Measurements from ENCODE around the gene TEKTIP1. TPM values are rescaled to one million over a fixed set of nuclear protein-coding genes. Genes with fewer than 3 reads are reported as not detected.
A peak's percentile ranks its signal among the peaks of the same experiment; 100 is the strongest.

The TEKTIP1 gene
- total RNA-seq, 1 donor from 2014 or later, result not detected

DNA sequence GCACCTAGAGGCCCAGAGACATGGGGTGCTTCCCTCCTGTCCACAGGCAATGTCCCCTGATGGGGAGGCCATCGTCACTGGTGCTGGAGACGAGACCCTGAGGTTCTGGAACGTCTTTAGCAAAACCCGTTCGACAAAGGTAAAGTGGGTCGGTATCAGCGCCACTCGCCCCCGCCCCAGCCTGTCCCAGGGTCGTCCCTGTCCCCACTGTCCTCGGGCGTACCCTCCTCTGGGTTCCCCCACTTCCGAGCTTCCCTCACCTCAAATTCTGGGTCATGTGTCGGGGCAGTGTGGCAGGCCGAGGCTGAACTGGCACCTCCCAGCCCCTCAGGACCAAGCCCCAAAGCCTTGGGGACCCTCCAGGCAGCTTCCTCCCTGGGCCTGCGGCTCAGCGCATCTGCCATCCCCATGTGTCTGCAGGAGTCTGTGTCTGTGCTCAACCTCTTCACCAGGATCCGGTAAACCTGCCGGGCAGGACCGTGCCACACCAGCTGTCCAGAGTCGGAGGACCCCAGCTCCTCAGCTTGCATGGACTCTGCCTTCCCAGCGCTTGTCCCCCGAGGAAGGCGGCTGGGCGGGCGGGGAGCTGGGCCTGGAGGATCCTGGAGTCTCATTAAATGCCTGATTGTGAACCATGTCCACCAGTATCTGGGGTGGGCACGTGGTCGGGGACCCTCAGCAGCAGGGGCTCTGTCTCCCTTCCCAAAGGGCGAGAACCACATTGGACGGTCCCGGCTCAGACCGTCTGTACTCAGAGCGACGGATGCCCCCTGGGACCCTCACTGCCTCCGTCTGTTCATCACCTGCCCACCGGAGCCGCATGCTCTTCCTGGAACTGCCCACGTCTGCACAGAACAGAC, 4.4 kb upstream of the TEKTIP1 start:
- TF ChIP-seq, protein P1, sequence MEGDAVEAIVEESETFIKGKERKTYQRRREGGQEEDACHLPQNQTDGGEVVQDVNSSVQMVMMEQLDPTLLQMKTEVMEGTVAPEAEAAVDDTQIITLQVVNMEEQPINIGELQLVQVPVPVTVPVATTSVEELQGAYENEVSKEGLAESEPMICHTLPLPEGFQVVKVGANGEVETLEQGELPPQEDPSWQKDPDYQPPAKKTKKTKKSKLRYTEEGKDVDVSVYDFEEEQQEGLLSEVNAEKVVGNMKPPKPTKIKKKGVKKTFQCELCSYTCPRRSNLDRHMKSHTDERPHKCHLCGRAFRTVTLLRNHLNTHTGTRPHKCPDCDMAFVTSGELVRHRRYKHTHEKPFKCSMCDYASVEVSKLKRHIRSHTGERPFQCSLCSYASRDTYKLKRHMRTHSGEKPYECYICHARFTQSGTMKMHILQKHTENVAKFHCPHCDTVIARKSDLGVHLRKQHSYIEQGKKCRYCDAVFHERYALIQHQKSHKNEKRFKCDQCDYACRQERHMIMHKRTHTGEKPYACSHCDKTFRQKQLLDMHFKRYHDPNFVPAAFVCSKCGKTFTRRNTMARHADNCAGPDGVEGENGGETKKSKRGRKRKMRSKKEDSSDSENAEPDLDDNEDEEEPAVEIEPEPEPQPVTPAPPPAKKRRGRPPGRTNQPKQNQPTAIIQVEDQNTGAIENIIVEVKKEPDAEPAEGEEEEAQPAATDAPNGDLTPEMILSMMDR (IDR thresholded peaks at IDR 0.05; ENCODE audit: insufficient read depth, low read length, severe bottlenecking), result no peak
- Histone ChIP-seq H3K27me3 (ENCODE audit: control insufficient read depth, insufficient read depth, low read length) (no peaks in the 10 kb centered on the region), H3K36me3 (ENCODE audit: control insufficient read depth, insufficient read depth, low read length) (peaks cover 25% of the 10 kb centered on the region), H3K4me3 (ENCODE audit: low read depth, low read length) (no peak overlapping the region)
- no peak for FAIRE-seq
- no peak for DNase-seq (ENCODE audit: low read depth)

DNA sequence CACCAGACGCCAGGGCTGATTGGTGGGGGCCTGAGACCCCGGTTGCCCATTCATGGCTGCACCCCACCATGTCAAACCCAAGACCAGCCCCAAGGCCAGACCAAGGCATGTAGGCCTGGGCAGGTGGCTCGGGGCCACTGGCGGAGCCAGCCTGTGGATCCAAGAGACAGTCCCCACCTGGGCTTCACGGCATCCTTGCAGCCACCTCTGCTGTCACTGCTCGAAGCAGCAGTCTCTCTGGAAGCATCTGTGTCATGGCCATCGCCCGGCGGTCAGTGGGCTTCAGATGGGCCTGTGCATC, 3.8 kb upstream of the TEKTIP1 start:
- DNase-seq (ENCODE audit: low read depth) (no peak), FAIRE-seq (no peak)
- Histone ChIP-seq H3K36me3 (ENCODE audit: control insufficient read depth, insufficient read depth, low read length) (peaks cover 25% of the 10 kb centered on the region), H3K27me3 (ENCODE audit: control insufficient read depth, insufficient read depth, low read length) (no peaks in the 10 kb centered on the region), H3K4me3 (ENCODE audit: low read depth, low read length) (no peak overlapping the region)
- TF ChIP-seq, protein P1 (IDR thresholded peaks at IDR 0.05; ENCODE audit: insufficient read depth, low read length, severe bottlenecking), result no peak

DNA sequence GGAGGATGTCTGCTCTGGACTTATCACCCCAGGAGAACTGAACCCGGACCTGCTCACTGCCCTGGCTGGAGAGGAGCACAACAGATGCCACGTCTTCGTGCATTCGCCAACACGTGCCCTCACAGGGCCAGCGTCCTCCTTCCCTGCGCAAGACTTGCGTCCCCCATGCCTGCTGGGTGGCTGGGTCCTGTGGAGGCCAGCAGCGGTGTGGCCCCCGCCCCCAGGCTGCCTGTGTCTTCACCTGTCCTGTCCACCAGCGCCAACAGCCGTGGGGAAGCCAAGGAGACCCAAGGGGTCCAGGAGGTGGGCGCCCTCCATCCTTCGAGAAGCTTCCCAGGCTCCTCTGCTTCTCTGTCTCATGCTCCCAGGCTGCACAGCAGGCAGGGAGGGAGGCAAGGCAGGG, 3.4 kb upstream of the TEKTIP1 start:
- peaks cover 25% of the 10 kb centered on the region for H3K36me3 ChIP-seq (ENCODE audit: control insufficient read depth, insufficient read depth, low read length)
- no peaks in the 10 kb centered on the region for H3K27me3 ChIP-seq (ENCODE audit: control insufficient read depth, insufficient read depth, low read length)
- TF ChIP-seq, protein P1 (IDR thresholded peaks at IDR 0.05; ENCODE audit: insufficient read depth, low read length, severe bottlenecking), result no peak
- DNase-seq (ENCODE audit: low read depth) (no peak), FAIRE-seq (peak; percentile 32)
- H3K4me3 ChIP-seq (ENCODE audit: low read depth, low read length), result no peak overlapping the region

DNA sequence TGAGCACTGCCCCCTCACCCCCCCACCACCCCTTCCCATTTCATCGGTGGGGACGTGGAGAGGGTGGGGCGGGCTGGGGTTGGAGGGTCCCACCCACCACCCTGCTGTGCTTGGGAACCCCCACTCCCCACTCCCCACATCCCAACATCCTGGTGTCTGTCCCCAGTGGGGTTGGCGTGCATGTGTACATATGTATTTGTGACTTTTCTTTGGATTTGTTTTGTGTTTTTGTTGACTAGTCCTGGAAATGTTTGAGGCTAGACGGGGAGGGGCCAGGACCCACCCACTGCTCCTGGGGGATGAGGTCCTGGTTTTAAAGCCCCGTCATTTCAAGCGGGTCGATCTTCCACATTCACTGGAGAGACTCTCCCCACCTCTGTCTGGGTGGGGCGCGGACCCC, 3.0 kb upstream of the TEKTIP1 start:
- DNase-seq (ENCODE audit: low read depth), result no peak
- Histone ChIP-seq H3K36me3 (ENCODE audit: control insufficient read depth, insufficient read depth, low read length) (peaks cover 23% of the 10 kb centered on the region), H3K4me3 (ENCODE audit: low read depth, low read length) (no peak overlapping the region), H3K27me3 (ENCODE audit: control insufficient read depth, insufficient read depth, low read length) (no peaks in the 10 kb centered on the region)
- no peak for FAIRE-seq
- TF ChIP-seq, protein P1 (IDR thresholded peaks at IDR 0.05; ENCODE audit: insufficient read depth, low read length, severe bottlenecking), result no peak

DNA sequence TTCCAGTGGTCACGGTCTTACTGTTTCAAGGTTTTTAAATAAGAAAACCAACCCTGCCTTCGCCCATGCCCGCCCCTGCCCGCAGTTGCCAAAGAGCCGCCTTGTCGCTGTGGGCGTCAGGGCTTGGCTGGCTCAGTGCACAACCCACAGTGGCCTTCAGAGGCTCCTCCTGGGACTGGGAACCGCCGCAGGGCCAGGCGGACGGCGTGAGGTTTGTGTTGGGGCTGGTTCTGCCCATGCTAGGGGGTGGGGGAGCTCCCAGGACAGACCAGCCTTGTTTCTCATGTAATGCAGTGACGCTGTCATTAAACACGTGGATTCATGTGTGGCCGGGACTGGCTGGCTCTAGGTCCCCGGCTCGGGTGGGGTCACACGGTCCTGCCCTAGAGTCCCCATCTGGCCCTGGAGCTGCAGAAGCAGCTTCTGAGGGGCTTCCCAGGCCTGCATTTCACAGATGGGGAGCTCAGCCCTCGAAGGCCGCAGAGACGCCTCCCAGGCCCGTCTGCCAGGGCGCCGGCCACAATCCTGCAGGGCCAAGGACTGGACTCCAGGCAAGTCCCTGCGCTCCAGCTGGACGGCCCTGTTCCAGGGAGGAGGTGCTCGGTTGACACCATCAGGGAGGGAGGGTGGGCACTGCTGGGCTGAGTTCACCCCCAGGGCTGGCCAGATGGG, 2.4 kb upstream of the TEKTIP1 start:
- DNase-seq (ENCODE audit: low read depth), result no peak
- peaks cover 21% of the 10 kb centered on the region for H3K36me3 ChIP-seq (ENCODE audit: control insufficient read depth, insufficient read depth, low read length)
- TF ChIP-seq, protein P1 (IDR thresholded peaks at IDR 0.05; ENCODE audit: insufficient read depth, low read length, severe bottlenecking), result no peak
- FAIRE-seq, result no peak
- H3K4me3 ChIP-seq (ENCODE audit: low read depth, low read length), result no peak overlapping the region
- no peaks in the 10 kb centered on the region for H3K27me3 ChIP-seq (ENCODE audit: control insufficient read depth, insufficient read depth, low read length)

Data from bronchial epithelial cell (primary cell).